Body of pancreas (tissue), 4 donors: ENCODE measurements around the gene SELENOO. TPM values are rescaled to one million over a fixed set of nuclear protein-coding genes. Genes with fewer than 3 reads are reported as not detected.

ENCODE experiments used
- ATAC-seq: fragments of 150-250 bp; one replicate; pipeline ENCODE4 v1.9.1; 2016
- DNase-seq, 4 donors: peaks; one replicate each; pipeline ENCODE4 v3.0.0-alpha.2; 2019
- H3K27ac ChIP-seq, 4 donors: fragments of 200-600 bp; sonication (generic); 1 replicate in 3 of 4; 2 replicates in 1 of 4; pipeline versions ENCODE4 v1.5.1 to v1.6.1; 2016 to 2019; ENCODE audit warnings: mild to moderate bottlenecking in 1 of 4, mixed read lengths in 1 of 4, moderate library complexity in 1 of 4
- H3K27me3 ChIP-seq, 2 donors: fragments of 200-600 bp; sonication (generic); one replicate each; pipeline ENCODE4 v1.6.0; 2016; ENCODE audit warnings: mild to moderate bottlenecking in 1 of 2
- H3K36me3 ChIP-seq, 2 donors: fragments of 200-600 bp; sonication (generic); replicated peaks in 1 of 2; 2 replicates each; pipeline ENCODE4 v1.5.1; 2016; ENCODE audit warnings: low read depth in 2 of 2; ENCODE audit not compliant: insufficient read depth in 1 of 2
- H3K4me1 ChIP-seq: fragments of 200-600 bp; sonication (generic); one replicate; pipeline ENCODE4 v1.6.0; 2016
- H3K4me3 ChIP-seq, 2 donors: fragments of 200-600 bp; sonication (generic); 1 replicate in 1 of 2; 2 replicates in 1 of 2; pipeline ENCODE4 v1.5.1; 2016 to 2019
- H3K9me3 ChIP-seq, 3 donors: fragments of 200-600 bp; sonication (generic); 1 replicate in 2 of 3; 2 replicates in 1 of 3; pipeline ENCODE4 v1.5.1; 2016
- POLR2A ChIP-seq, 3 donors: fragments of 450-650 bp; IDR thresholded peaks; one replicate each; pipeline ENCODE4 v1.6.1; 2016; ENCODE audit warnings: antibody characterized with exemption in 3 of 3, mild to moderate bottlenecking in 2 of 3
- WGBS, 2 donors: methylation state at CpG; one replicate each; pipeline ENCODE4 v1.1.5; 2017; 5-methylcytosine and 5-hydroxymethylcytosine counted together
- intact Hi-C: fragments of 100-400 bp; cut with DNase I; formaldehyde crosslinking; loops from one replicate; pipeline ENCODE4 v1.15.1; 2023
- total RNA-seq, 2 donors: library from RNA; depleted of rRNA; stranded (reverse); fragments of >200 nt; gene quantifications; one replicate each; pipeline ENCODE4 v1.1.0, GENCODE V29; 2016
- TF ChIP-seq, protein P1 (sequence below), 7 experiments: fragments of 450-650 bp in 4 of 7; fragments of 200-600 bp in 3 of 7; sonication (generic) in 3 of 7; IDR thresholded peaks; one replicate each; pipeline ENCODE4 v1.5.1; 2016 to 2019; ENCODE audit warnings: antibody characterized with exemption in 7 of 7

SELENOO gene
- total RNA-seq, 2 donors from 2014 or later = 23.6 to 57.4 TPM

GRCh38 chr22:50153756-50154140 is 47.1 kb upstream of the SELENOO start:
- Histone ChIP-seq H3K4me1 (no peaks in the 10 kb centered on the region), H3K4me3 (no peak overlapping the region), H3K9me3 (no peaks in the 10 kb centered on the region), H3K36me3 (no peaks in the 10 kb centered on the region), H3K27ac (no peak overlapping the region), H3K27me3 (no peaks in the 10 kb centered on the region)
- 70 to 74% methylated on average over 6 to 7 of the region's 7 CpGs for WGBS, 2 donors
- no peak for TF ChIP-seq POLR2A (IDR thresholded peaks at IDR 0.05)
- TF ChIP-seq, protein P1, sequence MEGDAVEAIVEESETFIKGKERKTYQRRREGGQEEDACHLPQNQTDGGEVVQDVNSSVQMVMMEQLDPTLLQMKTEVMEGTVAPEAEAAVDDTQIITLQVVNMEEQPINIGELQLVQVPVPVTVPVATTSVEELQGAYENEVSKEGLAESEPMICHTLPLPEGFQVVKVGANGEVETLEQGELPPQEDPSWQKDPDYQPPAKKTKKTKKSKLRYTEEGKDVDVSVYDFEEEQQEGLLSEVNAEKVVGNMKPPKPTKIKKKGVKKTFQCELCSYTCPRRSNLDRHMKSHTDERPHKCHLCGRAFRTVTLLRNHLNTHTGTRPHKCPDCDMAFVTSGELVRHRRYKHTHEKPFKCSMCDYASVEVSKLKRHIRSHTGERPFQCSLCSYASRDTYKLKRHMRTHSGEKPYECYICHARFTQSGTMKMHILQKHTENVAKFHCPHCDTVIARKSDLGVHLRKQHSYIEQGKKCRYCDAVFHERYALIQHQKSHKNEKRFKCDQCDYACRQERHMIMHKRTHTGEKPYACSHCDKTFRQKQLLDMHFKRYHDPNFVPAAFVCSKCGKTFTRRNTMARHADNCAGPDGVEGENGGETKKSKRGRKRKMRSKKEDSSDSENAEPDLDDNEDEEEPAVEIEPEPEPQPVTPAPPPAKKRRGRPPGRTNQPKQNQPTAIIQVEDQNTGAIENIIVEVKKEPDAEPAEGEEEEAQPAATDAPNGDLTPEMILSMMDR (IDR thresholded peaks at IDR 0.05) = no peak
- no peak for DNase-seq
- intact Hi-C loops = loop anchor here (5.0 kb wide), 1 partner anchor 54 kb away; no protein-coding TSS in a partner anchor
- no peak for ATAC-seq

GRCh38 chr22:50157709-50158375 is 43.0 kb upstream of the SELENOO start:
- H3K36me3 ChIP-seq = no peaks in the 10 kb centered on the region
- ATAC-seq = no peak
- no peaks in the 10 kb centered on the region for H3K27me3 ChIP-seq
- no peak for DNase-seq
- no peaks in the 10 kb centered on the region for H3K4me1 ChIP-seq
- WGBS, 2 donors = 64 to 73% methylated on average over 18 to 21 of the region's 21 CpGs
- no peak overlapping the region for H3K27ac ChIP-seq
- H3K9me3 ChIP-seq = no peaks in the 10 kb centered on the region
- TF ChIP-seq, protein P1 (IDR thresholded peaks at IDR 0.05) = no peak
- no peak for TF ChIP-seq POLR2A (IDR thresholded peaks at IDR 0.05)
- intact Hi-C loops = no loop called here
- no peak overlapping the region for H3K4me3 ChIP-seq

DNA sequence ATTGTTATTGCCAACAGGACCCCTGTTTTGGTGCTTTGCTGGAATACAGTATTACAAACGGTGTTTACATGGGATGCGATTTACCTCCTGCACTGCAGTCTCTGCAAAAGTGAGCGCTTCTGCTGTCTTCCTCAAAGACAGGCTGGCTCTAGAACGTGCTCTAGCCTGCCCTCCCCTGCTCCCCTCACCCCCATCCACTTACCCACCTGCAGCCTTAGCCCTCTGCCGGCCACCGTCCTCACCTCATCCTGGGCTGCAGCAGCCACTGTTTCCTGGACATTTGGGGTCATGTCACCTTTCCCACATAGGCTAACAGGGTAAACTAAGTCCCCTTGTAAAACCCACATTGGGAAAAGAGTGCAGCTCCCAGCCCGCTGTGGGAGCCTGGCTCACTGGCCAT is 39.9 kb upstream of the SELENOO start:
- Histone ChIP-seq H3K36me3 (no peaks in the 10 kb centered on the region), H3K27me3 (no peaks in the 10 kb centered on the region), H3K27ac (no peak overlapping the region), H3K4me3 (no peak overlapping the region), H3K9me3 (no peaks in the 10 kb centered on the region), H3K4me1 (no peaks in the 10 kb centered on the region)
- 89 to 90% methylated on average over 7 of the region's 7 CpGs for WGBS, 2 donors
- no peak for TF ChIP-seq POLR2A (IDR thresholded peaks at IDR 0.05)
- TF ChIP-seq, protein P1 (IDR thresholded peaks at IDR 0.05) = no peak
- intact Hi-C loops = no loop called here
- ATAC-seq = no peak
- DNase-seq = no peak

DNA sequence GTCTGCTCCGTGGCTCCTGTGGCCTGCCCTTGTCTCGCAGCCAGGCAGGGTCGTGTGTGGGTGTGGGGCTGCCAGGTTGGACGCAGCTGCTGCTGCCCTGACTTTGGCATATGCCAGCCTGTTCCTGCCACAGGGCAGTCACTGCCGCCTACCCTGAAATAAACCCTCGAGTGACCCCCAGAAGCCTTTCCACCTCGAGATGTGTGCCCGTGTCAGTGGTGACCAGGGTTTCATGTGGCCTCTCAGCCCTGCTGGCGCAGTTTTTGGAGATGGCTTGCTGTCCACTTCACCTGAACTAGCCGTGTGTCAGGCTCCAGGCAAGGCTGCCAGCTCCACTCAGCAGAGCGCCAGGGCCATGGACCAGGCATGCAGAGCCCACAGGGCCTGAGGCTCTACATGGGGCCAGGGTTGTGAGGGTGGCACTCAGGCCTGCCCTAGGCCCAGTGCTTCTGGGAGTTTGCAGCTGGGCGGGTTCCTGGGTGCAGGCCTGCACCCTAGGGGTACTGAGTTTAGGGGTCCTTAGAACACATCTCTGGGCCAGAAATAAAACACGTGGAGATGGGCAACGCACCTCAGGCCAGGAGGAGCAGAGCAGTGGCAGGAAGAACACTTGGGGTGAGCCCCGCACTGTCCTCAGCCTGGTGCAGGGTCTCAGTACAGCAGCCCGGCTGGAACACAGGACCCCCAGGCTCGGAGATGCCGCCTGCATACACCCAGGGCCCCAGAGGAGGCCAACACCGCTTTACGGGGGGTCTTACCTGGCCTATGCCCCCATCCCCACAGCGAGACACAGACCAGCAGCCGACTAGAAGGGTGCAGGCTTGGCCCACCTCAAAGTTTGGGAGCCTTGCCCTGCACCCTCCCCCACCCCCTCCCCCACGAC is 39.1 kb upstream of the SELENOO start:
- Histone ChIP-seq H3K36me3 (no peaks in the 10 kb centered on the region), H3K27ac (no peak overlapping the region), H3K9me3 (no peaks in the 10 kb centered on the region), H3K27me3 (no peaks in the 10 kb centered on the region), H3K4me3 (no peak overlapping the region), H3K4me1 (no peaks in the 10 kb centered on the region)
- DNase-seq (no peak), ATAC-seq (no peak)
- TF ChIP-seq, protein P1 (IDR thresholded peaks at IDR 0.05) = no peak
- no peak for TF ChIP-seq POLR2A (IDR thresholded peaks at IDR 0.05)
- intact Hi-C loops = no loop called here
- 75 to 83% methylated on average over 6 to 23 of the region's 23 CpGs for WGBS, 2 donors
